ENCODE data around the gene HOXB6.

HOXB6 gene

GRCh38 chr17:48609033-48609432, 4.2 kb upstream of the HOXB6 start:
- DNase-seq = no peak

GRCh38 chr17:48608494-48608834, 3.7 kb upstream of the HOXB6 start:
- no peak for DNase-seq

GRCh38 chr17:48606892-48607614, 2.3 kb upstream of the HOXB6 start:
- DNase-seq = no peak

GRCh38 chr17:48605991-48606891, 1.5 kb upstream of the HOXB6 start:
- no peak for DNase-seq

- no peak for DNase-seq
These were observed 678 bp upstream of the HOXB6 start for GRCh38 chr17:48605409-48605919.

GRCh38 chr17:48603959-48604769, 622 bp downstream of the HOXB6 start:
- no peak for DNase-seq

GRCh38 chr17:48601539-48602425, 3.0 kb downstream of the HOXB6 start:
- no peak for DNase-seq

GRCh38 chr17:48601207-48601538, 3.6 kb downstream of the HOXB6 start:
- DNase-seq = no peak

GRCh38 chr17:48600244-48601098, 4.3 kb downstream of the HOXB6 start:
- no peak for DNase-seq

GRCh38 chr17:48599354-48599753, 5.4 kb downstream of the HOXB6 start:
- DNase-seq = no peak

GRCh38 chr17:48598736-48599135, 6.0 kb downstream of the HOXB6 start:
- DNase-seq = no peak

GRCh38 chr17:48597778-48598631, 6.8 kb downstream of the HOXB6 start:
- DNase-seq = no peak

- DNase-seq = no peak
These were observed 7.3 kb downstream of the HOXB6 start for GRCh38 chr17:48597528-48597777.

- no peak for DNase-seq
These were observed 7.9 kb downstream of the HOXB6 start for GRCh38 chr17:48596735-48597527.

- no peak for DNase-seq
These were observed 8.6 kb downstream of the HOXB6 start for GRCh38 chr17:48596000-48596734.

- DNase-seq = no peak
These were observed 9.3 kb downstream of the HOXB6 start for GRCh38 chr17:48595278-48595999.

GRCh38 chr17:48594538-48595277, 10.1 kb downstream of the HOXB6 start:
- no peak for DNase-seq
